ENCODE results near the gene GALNT14.

DNA sequence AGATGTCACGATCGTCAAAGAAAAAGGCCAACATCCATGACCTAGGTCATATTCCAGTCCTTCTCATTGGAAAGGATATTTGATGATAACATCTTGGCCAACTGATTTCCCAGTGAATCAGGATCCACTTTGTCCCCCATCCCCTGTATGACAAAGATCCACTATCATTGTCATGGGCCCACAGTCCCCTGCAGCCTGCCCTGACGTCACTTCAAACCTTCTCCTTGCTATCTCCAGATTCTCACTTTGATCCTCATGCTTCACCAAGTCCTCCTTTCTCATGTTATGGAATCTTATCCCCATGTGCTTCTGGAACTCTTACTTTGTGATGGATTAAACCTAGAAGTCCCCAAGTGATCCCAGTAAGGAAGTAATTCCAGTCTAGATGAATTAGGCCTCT is 25.7 kb downstream of the GALNT14 start:
- TF ChIP-seq BRCA1 (IDR thresholded peaks at IDR 0.05; ENCODE audit: low read depth, low read length) (no peak), BACH1 (IDR thresholded peaks at IDR 0.05; ENCODE audit: borderline replicate concordance) (no peak), POLR2AphosphoS5 (IDR thresholded peaks at IDR 0.05; ENCODE audit: low read length) (no peak), SUZ12 (IDR thresholded peaks at IDR 0.05; ENCODE audit: unreplicated experiment) (no peak), CTCF (IDR thresholded peaks at IDR 0.05 in 2 of 3, conservative IDR thresholded peaks at IDR 0.05 in 1 of 3; ENCODE audit: control insufficient read depth in 2 of 3, extremely low read depth in 1 of 3, insufficient read depth in 1 of 3, low read depth in 3 of 3, low read length in 3 of 3) (no peak), KLF5 (IDR thresholded peaks at IDR 0.05; ENCODE audit: partially characterized antibody) (no peak), SP1 (IDR thresholded peaks at IDR 0.05; ENCODE audit: low read depth, low read length) (no peak), SMC3 (IDR thresholded peaks at IDR 0.05; ENCODE audit: borderline replicate concordance, low read length) (no peak), TARDBP (IDR thresholded peaks at IDR 0.05; ENCODE audit: borderline replicate concordance) (no peak), ZNF24 (IDR thresholded peaks at IDR 0.05) (no peak), NFIC (IDR thresholded peaks at IDR 0.05; ENCODE audit: low read depth, low read length) (no peak)
- TF ChIP-seq, protein P1, sequence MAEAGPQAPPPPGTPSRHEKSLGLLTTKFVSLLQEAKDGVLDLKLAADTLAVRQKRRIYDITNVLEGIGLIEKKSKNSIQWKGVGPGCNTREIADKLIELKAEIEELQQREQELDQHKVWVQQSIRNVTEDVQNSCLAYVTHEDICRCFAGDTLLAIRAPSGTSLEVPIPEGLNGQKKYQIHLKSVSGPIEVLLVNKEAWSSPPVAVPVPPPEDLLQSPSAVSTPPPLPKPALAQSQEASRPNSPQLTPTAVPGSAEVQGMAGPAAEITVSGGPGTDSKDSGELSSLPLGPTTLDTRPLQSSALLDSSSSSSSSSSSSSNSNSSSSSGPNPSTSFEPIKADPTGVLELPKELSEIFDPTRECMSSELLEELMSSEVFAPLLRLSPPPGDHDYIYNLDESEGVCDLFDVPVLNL (IDR thresholded peaks at IDR 0.05; ENCODE audit: low read depth, low read length): no peak
